Epithelial cell of prostate (primary cell): ENCODE results near the gene SORCS2.

ENCODE experiments used
- DNase-seq: peaks from one replicate; pipeline ENCODE4 v3.0.0-alpha.2; 2011; ENCODE audit warnings: low read depth, low spot score
- H3K27ac ChIP-seq: fragments of 450-650 bp; 2 replicates; pipeline ENCODE4 v1.5.1; 2017; ENCODE audit warnings: mild to moderate bottlenecking

Gene SORCS2

DNA sequence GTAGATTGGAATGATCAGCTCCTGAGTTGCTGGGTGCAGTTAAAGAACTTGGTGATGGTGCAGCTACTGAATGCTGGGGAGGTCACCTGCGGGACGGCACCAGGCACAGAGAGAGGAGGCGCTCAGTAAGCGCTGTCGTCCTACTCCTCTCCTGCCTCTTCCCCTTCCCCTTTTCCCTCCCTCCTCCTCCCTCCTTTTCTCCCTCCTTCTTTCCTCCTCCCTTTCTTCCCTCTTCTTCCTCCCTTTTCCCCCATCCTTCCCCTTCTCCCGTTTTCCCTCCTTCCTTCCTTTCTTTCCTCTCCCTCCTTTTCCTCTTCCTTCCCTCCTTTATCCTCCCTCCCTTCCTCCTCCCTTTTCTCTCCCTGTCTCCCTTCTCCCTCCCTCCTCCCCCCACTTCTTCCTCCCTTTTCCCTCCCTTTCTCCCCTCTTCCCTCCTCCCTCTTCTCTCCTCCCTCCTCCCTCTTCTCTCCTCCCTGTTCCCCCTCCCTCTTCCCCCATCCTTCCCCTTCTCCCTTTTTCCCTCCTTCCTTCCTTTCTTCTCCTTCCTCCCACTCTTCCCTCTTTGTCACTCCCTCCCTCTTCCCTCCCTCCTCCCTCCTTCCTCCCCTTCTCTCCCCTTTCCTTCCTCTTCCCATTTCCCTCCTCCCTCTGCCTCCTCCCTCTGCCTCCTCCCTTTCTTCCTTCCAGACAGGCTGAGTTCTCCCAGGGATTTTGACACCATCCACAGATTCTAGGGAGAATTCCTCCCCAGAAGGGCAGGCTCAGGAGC is 330.3 kb downstream of the SORCS2 start:
- H3K27ac ChIP-seq: no peak overlapping the region
- no peak for DNase-seq

DNA sequence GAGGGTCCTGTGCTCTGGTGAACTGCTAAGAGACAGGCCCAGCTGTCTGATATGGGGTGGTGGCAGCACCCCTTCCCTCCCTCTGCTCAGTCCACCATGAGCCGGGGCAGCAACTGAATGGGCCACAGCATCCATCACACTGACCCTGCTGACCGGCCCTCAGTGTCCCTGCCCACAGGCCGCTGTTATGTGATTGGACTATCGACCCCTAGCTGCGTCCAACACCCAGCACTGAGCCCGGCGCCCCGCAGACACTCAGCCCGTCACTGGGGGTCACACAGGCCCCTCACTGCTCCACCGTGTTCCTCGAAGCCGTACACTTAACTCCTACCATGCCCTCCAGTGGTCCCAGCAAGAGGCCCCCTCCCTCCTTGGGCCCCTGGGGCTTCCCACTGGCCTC is 331.2 kb downstream of the SORCS2 start:
- no peak for DNase-seq
- no peak overlapping the region for H3K27ac ChIP-seq

DNA sequence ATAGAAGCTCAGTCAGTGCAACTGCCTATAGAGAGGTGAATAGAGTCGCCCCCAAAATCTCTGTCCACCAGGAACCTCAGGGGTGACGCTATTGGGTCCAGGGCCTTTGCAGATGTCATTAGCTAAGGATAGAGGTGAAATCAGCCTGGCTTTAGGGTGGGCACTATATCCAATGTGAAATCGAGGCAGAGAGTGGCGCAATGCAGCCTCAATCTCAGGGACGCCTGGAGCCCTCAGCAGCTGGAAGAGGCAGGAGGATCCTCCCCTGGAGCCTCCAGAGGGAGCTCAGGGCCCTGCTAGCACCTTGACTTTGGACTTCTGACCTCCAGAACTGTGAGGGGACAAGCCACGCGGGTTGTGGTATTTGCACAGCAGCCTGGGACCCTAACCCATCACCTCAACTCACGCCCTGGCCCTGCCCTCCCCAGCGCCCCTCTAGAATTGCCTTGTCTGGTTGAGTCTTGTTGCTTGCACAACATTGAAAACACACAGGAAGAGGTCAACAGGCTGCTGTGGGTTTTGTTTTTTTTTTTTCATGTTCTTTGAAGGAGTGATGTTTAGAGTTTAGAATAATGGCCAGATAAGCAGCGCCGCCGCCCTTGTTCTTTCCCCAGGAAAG is 331.8 kb downstream of the SORCS2 start:
- DNase-seq: no peak
- H3K27ac ChIP-seq: no peak overlapping the region

- no peak overlapping the region for H3K27ac ChIP-seq
- no peak for DNase-seq
These were observed 332.5 kb downstream of the SORCS2 start for GRCh38 chr4:7524843-7525242.

- H3K27ac ChIP-seq: no peak overlapping the region
- DNase-seq: no peak
These were observed 334.2 kb downstream of the SORCS2 start for GRCh38 chr4:7526491-7526890.

- no peak overlapping the region for H3K27ac ChIP-seq
- no peak for DNase-seq
These were observed 334.7 kb downstream of the SORCS2 start for GRCh38 chr4:7526929-7527535.

- no peak for DNase-seq
- no peak overlapping the region for H3K27ac ChIP-seq
These were observed 337.2 kb downstream of the SORCS2 start for GRCh38 chr4:7529368-7530080.

DNA sequence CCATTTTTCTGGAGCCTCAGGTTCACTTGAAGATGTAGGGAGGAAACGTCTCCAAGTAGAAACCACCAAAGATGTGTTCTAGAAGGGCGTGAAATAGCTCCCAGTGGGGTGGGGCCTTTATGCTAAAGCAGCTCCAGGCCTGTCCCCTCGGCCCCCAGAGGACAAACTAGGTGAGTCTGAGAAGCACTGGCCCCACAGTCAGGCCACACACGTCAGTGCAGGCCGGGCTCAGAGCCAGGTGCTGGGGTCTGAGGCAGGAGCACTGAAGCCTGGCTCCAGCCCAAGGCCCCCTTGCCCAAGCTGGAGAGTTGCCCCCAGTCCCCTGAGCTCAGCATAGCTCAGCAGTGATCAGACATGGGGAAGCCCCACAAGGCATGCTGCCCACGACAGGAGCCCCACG is 337.7 kb downstream of the SORCS2 start:
- no peak for DNase-seq
- no peak overlapping the region for H3K27ac ChIP-seq

DNA sequence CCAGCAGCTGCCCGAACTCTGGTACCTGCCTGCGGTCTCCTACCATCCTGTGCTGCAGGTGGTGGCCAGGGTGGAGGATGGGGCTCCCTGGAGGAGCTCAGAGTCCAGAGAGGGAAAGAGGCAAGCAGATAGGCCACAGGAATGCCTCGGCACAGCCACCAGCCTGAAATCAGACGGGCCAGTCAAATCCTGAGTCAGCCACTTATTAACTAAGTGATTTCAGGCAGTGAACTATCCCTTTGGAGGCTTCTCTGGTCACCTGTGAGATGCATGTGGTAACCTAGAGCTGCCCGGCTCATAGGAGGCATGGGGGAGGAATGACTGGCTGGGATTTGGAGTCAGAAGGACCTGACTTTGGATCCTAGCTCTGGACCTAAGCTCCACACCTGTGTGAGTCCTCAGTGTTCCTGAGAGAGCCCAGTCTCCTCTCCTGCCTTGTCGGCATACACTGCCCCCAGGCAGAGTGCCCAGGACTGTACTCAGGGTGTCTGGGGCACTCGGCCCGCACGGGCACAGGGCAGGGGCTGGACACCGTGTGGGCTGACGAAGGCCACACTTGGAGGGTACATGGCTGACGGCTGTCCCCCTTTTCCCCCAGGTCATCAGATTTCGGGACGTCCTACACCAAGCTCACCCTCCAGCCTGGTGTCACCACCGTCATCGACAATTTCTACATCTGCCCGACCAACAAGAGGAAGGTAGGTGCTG is 338.7 kb downstream of the SORCS2 start:
- H3K27ac ChIP-seq: no peak overlapping the region
- no peak for DNase-seq

GRCh38 chr4:7531640-7531994 is 339.3 kb downstream of the SORCS2 start:
- H3K27ac ChIP-seq: no peak overlapping the region
- DNase-seq: no peak

DNA sequence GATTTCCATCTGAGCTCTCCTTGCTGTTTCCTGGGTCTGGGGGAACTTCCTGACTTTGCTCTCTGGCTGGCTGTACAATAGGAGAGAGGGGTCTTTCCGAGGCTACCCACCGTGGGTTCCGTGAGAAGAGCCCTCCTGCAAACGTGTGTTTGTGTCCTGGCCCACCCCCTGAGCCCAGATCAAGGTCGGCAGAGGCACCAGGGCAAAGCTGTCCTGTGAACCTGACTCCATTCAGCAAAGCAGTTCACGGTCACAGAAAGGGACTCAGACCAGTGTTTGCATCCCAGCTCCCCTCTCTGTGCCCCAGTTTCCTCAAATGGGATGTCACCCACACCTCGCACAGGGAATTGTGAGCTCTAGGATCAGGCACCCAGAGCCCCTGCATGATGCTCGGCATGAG is 339.7 kb downstream of the SORCS2 start:
- DNase-seq: no peak
- no peak overlapping the region for H3K27ac ChIP-seq

- DNase-seq: no peak
- H3K27ac ChIP-seq: no peak overlapping the region
These were observed 340.9 kb downstream of the SORCS2 start for GRCh38 chr4:7533267-7533666.

DNA sequence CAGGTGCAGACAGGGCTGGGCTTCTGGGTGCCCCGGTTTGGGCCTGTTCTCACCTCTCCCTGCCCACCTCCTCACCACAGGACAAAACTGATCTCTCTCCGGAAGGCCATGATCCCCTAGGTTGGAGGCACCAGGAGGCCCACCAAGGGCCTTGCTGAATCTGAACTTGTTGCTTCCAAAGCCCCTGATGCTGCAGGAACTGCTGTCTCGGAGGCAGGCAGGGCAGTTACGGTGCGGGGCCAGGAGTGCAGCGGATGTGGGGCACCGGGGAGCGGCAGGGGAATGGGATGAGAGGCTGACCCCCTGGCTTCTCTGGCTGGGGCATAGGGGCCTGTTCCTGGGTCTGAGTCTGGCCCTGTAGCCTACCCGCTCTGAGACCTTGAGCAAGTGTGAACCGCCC is 342.8 kb downstream of the SORCS2 start:
- DNase-seq: no peak
- no peak overlapping the region for H3K27ac ChIP-seq

- no peak for DNase-seq
- H3K27ac ChIP-seq: no peak overlapping the region
These were observed 343.3 kb downstream of the SORCS2 start for GRCh38 chr4:7535619-7536018.

DNA sequence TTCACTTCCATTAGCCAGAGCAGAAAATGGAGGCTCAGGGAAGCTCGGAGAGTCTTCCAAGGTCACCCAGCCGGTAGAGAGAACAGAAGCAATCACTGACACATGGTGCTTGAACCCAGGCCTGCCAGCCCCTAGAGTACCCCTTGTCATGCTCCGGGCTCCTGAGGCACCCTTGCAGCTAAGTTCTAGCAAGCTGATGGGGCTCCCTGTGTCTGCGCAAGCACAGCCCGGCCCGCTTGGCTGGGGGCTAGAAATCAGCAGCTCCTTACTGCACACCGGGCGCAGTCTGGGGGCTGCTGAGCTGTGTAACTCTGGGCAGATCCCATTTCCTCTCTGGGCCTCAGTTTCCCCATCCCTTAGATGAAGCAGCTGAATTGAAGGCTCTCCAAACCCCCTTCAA is 344.5 kb downstream of the SORCS2 start:
- DNase-seq: no peak

GRCh38 chr4:7537853-7538400 is 345.6 kb downstream of the SORCS2 start:
- H3K27ac ChIP-seq: no peak overlapping the region
- DNase-seq: no peak

More for the DNA sequence above, 344.5 kb downstream of the SORCS2 start:
- no peak overlapping the region for H3K27ac ChIP-seq

- no peak overlapping the region for H3K27ac ChIP-seq
- no peak for DNase-seq
These were observed 346.2 kb downstream of the SORCS2 start for GRCh38 chr4:7538518-7538917.

DNA sequence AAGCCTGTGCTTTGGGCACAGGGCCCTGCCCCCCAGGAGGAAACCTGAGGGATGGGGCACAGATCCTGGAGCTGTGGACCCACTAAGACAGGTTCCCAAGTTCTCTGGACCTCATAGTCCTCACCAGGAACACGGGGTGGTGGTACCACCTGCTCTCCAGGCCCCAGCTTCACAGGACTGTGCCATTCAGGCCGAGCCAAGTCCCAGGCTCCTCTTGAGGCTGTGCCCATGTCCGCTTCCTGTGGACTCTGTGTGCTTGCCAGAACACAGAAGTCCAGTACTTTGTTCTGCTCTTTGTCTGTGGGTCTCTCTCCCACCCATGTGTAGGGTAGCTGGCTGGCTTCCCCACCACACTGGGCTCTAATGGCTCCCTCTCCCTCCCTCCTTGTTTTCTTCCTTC is 346.8 kb downstream of the SORCS2 start:
- no peak overlapping the region for H3K27ac ChIP-seq
- no peak for DNase-seq

GRCh38 chr4:7539659-7540058 is 347.3 kb downstream of the SORCS2 start:
- H3K27ac ChIP-seq: no peak overlapping the region
- no peak for DNase-seq

- DNase-seq: no peak
- no peak overlapping the region for H3K27ac ChIP-seq
These were observed 347.9 kb downstream of the SORCS2 start for GRCh38 chr4:7540206-7540605.
